Mesendoderm (in vitro differentiated cells): ENCODE results near the gene SERPINC1.
"Not testable (repeated sequence)": the region's sequence is repeated elsewhere in the genome, so short reads cannot be mapped to it uniquely, and the experiment has no call there.

ENCODE experiments used
- DNase-seq: peaks from one replicate; pipeline ENCODE4 v3.0.0; 2013
- H2AK5ac ChIP-seq: 2 replicates; pipeline ENCODE4 v1.6.1; 2013; ENCODE audit warnings: low read length, inconsistent platforms
- H2BK120ac ChIP-seq: 2 replicates; pipeline ENCODE4 v1.6.1; 2013; ENCODE audit warnings: low read depth, mild to moderate bottlenecking, low read length, moderate library complexity, mixed read lengths
- H2BK15ac ChIP-seq: replicated peaks from 2 replicates; pipeline ENCODE4 v1.6.1; 2013; ENCODE audit warnings: low read depth, mild to moderate bottlenecking, moderate library complexity
- H2BK5ac ChIP-seq: 2 replicates; pipeline ENCODE4 v1.6.1; 2013; ENCODE audit warnings: low read length, inconsistent platforms
- H3K18ac ChIP-seq: 2 replicates; pipeline ENCODE4 v1.6.1; 2013; ENCODE audit warnings: mild to moderate bottlenecking, low read length, mixed read lengths
- H3K23ac ChIP-seq: one replicate; pipeline ENCODE4 v1.6.1; 2013; ENCODE audit warnings: low read length
- H3K27ac ChIP-seq: 2 replicates; pipeline ENCODE4 v1.5.1; 2013; ENCODE audit warnings: low read depth, mild to moderate bottlenecking, inconsistent platforms, low read length, moderate library complexity
- H3K27me3 ChIP-seq: 2 replicates; pipeline ENCODE4 v1.6.1; 2013; ENCODE audit warnings: low read length, control low read depth, mild to moderate bottlenecking, inconsistent platforms; ENCODE audit not compliant: insufficient read depth, poor library complexity
- H3K36me3 ChIP-seq: 2 replicates; pipeline ENCODE4 v1.6.1; 2013; ENCODE audit warnings: low read length, inconsistent platforms; ENCODE audit not compliant: control insufficient read depth, insufficient read depth
- H3K4ac ChIP-seq: one replicate; pipeline ENCODE4 v1.6.1; 2013; ENCODE audit warnings: low read depth, mild to moderate bottlenecking, low read length, moderate library complexity
- H3K4me1 ChIP-seq: 2 replicates; pipeline ENCODE4 v1.6.1; 2013; ENCODE audit warnings: low read depth, low read length, inconsistent platforms; ENCODE audit not compliant: control insufficient read depth
- H3K4me2 ChIP-seq: 2 replicates; pipeline ENCODE4 v1.6.1; 2013; ENCODE audit warnings: low read length
- H3K4me3 ChIP-seq: 2 replicates; pipeline ENCODE4 v1.5.1; 2013; ENCODE audit warnings: mild to moderate bottlenecking, low read length
- H3K56ac ChIP-seq: one replicate; pipeline ENCODE4 v1.6.1; 2013; ENCODE audit warnings: low read length
- H3K79me1 ChIP-seq: 2 replicates; pipeline ENCODE4 v1.6.1; 2013; ENCODE audit warnings: low read length, inconsistent platforms
- H3K79me2 ChIP-seq: 2 replicates; pipeline ENCODE4 v1.6.1; 2013; ENCODE audit warnings: mild to moderate bottlenecking, low read length; ENCODE audit not compliant: control insufficient read depth, insufficient read depth
- H3K9ac ChIP-seq: 2 replicates; pipeline ENCODE4 v1.6.1; 2013; ENCODE audit warnings: low read length, inconsistent platforms
- H4K5ac ChIP-seq: one replicate; pipeline ENCODE4 v1.6.1; 2013; ENCODE audit warnings: low read length
- H4K8ac ChIP-seq: one replicate; pipeline ENCODE4 v1.6.1; 2013; ENCODE audit warnings: low read depth, mild to moderate bottlenecking, control low read depth, low read length, moderate library complexity
- WGBS: extraction: QIAGEN DNeasy Blood & Tissue Kit; methylation state at CpG from one replicate; pipeline ENCODE4 v1.1.7; 2013; ENCODE audit warnings: low lambda C conversion rate, missing lambda C conversion rate; ENCODE audit not compliant: insufficient coverage; ENCODE audit errors: extremely low coverage; 5-methylcytosine and 5-hydroxymethylcytosine counted together

The SERPINC1 gene

GRCh38 chr1:173946380-173946921 is 29.3 kb upstream of the SERPINC1 start:
- Histone ChIP-seq H4K5ac (no peak overlapping the region), H3K56ac (no peak overlapping the region), H2BK120ac (no peak overlapping the region), H3K4me2 (no peak overlapping the region), H3K27ac (no peak overlapping the region), H3K4me1 (no peaks in the 10 kb centered on the region), H3K4me3 (no peak overlapping the region), H2BK5ac (no peak overlapping the region), H3K18ac (no peak overlapping the region), H3K79me2 (no peaks in the 10 kb centered on the region), H3K36me3 (peaks cover 9% of the 10 kb centered on the region), H3K4ac (no peak overlapping the region), H3K23ac (no peak overlapping the region), H2AK5ac (no peak overlapping the region), H3K79me1 (no peaks in the 10 kb centered on the region), H4K8ac (no peak overlapping the region), H2BK15ac (no peak overlapping the region), H3K9ac (no peak overlapping the region), H3K27me3 (no peaks in the 10 kb centered on the region)
- no CpG with 5 or more reads among the region's 4 CpGs for WGBS
- no peak for DNase-seq

GRCh38 chr1:173937062-173937461 is 19.9 kb upstream of the SERPINC1 start:
- no peak for DNase-seq
- Histone ChIP-seq H3K23ac (no peak overlapping the region), H3K56ac (no peak overlapping the region), H3K4me2 (no peak overlapping the region), H3K9ac (no peak overlapping the region), H3K18ac (no peak overlapping the region), H3K27me3 (no peaks in the 10 kb centered on the region), H4K5ac (no peak overlapping the region), H4K8ac (no peak overlapping the region), H3K36me3 (no peaks in the 10 kb centered on the region), H3K27ac (no peak overlapping the region), H3K79me1 (no peaks in the 10 kb centered on the region), H2BK15ac (no peak overlapping the region), H3K4me3 (no peak overlapping the region), H3K4me1 (no peaks in the 10 kb centered on the region), H2BK120ac (no peak overlapping the region), H2BK5ac (no peak overlapping the region), H3K4ac (no peak overlapping the region), H3K79me2 (no peaks in the 10 kb centered on the region), H2AK5ac (no peak overlapping the region)
- no CpG with 5 or more reads among the region's 2 CpGs for WGBS

- H3K4me3 ChIP-seq: no peak overlapping the region
- no peaks in the 10 kb centered on the region for H3K79me1 ChIP-seq
- no peaks in the 10 kb centered on the region for H3K79me2 ChIP-seq
- no peak overlapping the region for H3K27ac ChIP-seq
- no peak overlapping the region for H2BK120ac ChIP-seq
- H3K4me1 ChIP-seq: no peaks in the 10 kb centered on the region
- H4K5ac ChIP-seq: no peak overlapping the region
- H3K23ac ChIP-seq: no peak overlapping the region
- no peaks in the 10 kb centered on the region for H3K36me3 ChIP-seq
- no peaks in the 10 kb centered on the region for H3K27me3 ChIP-seq
- peak; percentile 7 for DNase-seq
- no peak overlapping the region for H3K4ac ChIP-seq
- no peak overlapping the region for H2BK5ac ChIP-seq
- H3K56ac ChIP-seq: no peak overlapping the region
- no peak overlapping the region for H4K8ac ChIP-seq
- H2BK15ac ChIP-seq: no peak overlapping the region
- no peak overlapping the region for H2AK5ac ChIP-seq
- no CpG with 5 or more reads among the region's 1 CpG for WGBS
- H3K9ac ChIP-seq: no peak overlapping the region
- H3K4me2 ChIP-seq: no peak overlapping the region
- no peak overlapping the region for H3K18ac ChIP-seq
Measured at GRCh38 chr1:173934440-173934839, 17.3 kb upstream of the SERPINC1 start.

- not testable (repeated sequence) for H4K5ac ChIP-seq, H3K4me2 ChIP-seq, H2BK15ac ChIP-seq, H3K27ac ChIP-seq, H3K79me2 ChIP-seq, H4K8ac ChIP-seq, H3K18ac ChIP-seq, DNase-seq, H2AK5ac ChIP-seq, H2BK5ac ChIP-seq, H3K4me3 ChIP-seq, H3K4ac ChIP-seq, H3K79me1 ChIP-seq, H3K27me3 ChIP-seq, H3K36me3 ChIP-seq, H3K56ac ChIP-seq, H2BK120ac ChIP-seq, H3K9ac ChIP-seq, H3K23ac ChIP-seq, H3K4me1 ChIP-seq
- no CpG with 5 or more reads among the region's 5 CpGs for WGBS
Measured at GRCh38 chr1:173930541-173930940, 13.4 kb upstream of the SERPINC1 start.

- Histone ChIP-seq H3K4me2 (no peak overlapping the region), H3K4ac (no peak overlapping the region), H3K4me1 (no peaks in the 10 kb centered on the region), H3K27ac (no peak overlapping the region), H4K5ac (no peak overlapping the region), H2BK5ac (no peak overlapping the region), H3K4me3 (no peak overlapping the region), H4K8ac (no peak overlapping the region), H3K79me2 (no peaks in the 10 kb centered on the region), H3K9ac (no peak overlapping the region), H3K23ac (no peak overlapping the region), H3K27me3 (no peaks in the 10 kb centered on the region), H3K79me1 (no peaks in the 10 kb centered on the region), H2BK120ac (no peak overlapping the region), H3K36me3 (no peaks in the 10 kb centered on the region), H3K56ac (no peak overlapping the region), H2AK5ac (no peak overlapping the region), H2BK15ac (no peak overlapping the region), H3K18ac (no peak overlapping the region)
- no CpG with 5 or more reads among the region's 8 CpGs for WGBS
- DNase-seq: no peak
Measured at GRCh38 chr1:173925306-173926242, 8.4 kb upstream of the SERPINC1 start.
